ENCODE measurements around the gene ZNF189. TPM values are rescaled to one million over a fixed set of nuclear protein-coding genes. Genes with fewer than 3 reads are reported as not detected.

ZNF189 gene
- 21.9 TPM for total RNA-seq
- long read RNA-seq, partial matches to known transcripts: 1 of 4 reads
- long read RNA-seq, other reads (novel, unspliced or antisense): 0 of 4 reads

GRCh38 chr9:101398068-101398929, at the start of gene ZNF189, which contains the start of gene MRPL50:
ZNF189 (plus strand) TSS chr9:101398851; CDS start chr9:101399157, 306 bp downstream.
MRPL50 (minus strand) TSS chr9:101398618; CDS start chr9:101398592, 26 bp downstream.
- H3K27me3 ChIP-seq: no peaks in the 10 kb centered on the region
- H3K9me3 ChIP-seq: peaks cover 2% of the 10 kb centered on the region
- H3K4me3 ChIP-seq: peak within 1 kb of the TSS; percentile 61
- TF ChIP-seq CTCF (IDR thresholded peaks at IDR 0.05): no peak
- ATAC-seq: peak; percentile 99
- peak; percentile 98 for DNase-seq
- intact Hi-C loops (cut with DNase I): no loop called here
- peaks cover 33% of the 10 kb centered on the region for H3K4me1 ChIP-seq
- peaks cover 29% of the 10 kb centered on the region for H3K36me3 ChIP-seq
- H3K27ac ChIP-seq: peak within 1 kb of the TSS; percentile 85

GRCh38 chr9:101350285-101350684, 48.4 kb upstream of the ZNF189 start:
- no peak for ATAC-seq

GRCh38 chr9:101352892-101353463, 45.7 kb upstream of the ZNF189 start:
- Histone ChIP-seq H3K27ac (no peak overlapping the region), H3K4me3 (no peak overlapping the region), H3K9me3 (no peaks in the 10 kb centered on the region), H3K4me1 (no peaks in the 10 kb centered on the region), H3K36me3 (no peaks in the 10 kb centered on the region), H3K27me3 (no peaks in the 10 kb centered on the region)
- no peak for TF ChIP-seq CTCF (IDR thresholded peaks at IDR 0.05)
- intact Hi-C loops (cut with DNase I): no loop called here
- ATAC-seq: no peak
- no peak for DNase-seq

More at GRCh38 chr9:101350285-101350684, 48.4 kb upstream of the ZNF189 start:
- no peak for TF ChIP-seq CTCF (IDR thresholded peaks at IDR 0.05)
- Histone ChIP-seq H3K9me3 (no peaks in the 10 kb centered on the region), H3K36me3 (no peaks in the 10 kb centered on the region), H3K4me1 (no peaks in the 10 kb centered on the region), H3K27me3 (no peaks in the 10 kb centered on the region), H3K27ac (no peak overlapping the region), H3K4me3 (no peak overlapping the region)
- intact Hi-C loops (cut with DNase I): no loop called here
- DNase-seq: no peak

- no peak for TF ChIP-seq CTCF (IDR thresholded peaks at IDR 0.05)
- H3K36me3 ChIP-seq: no peaks in the 10 kb centered on the region
- no peaks in the 10 kb centered on the region for H3K27me3 ChIP-seq
- ATAC-seq: no peak
- H3K4me1 ChIP-seq: no peaks in the 10 kb centered on the region
- no peak overlapping the region for H3K27ac ChIP-seq
- H3K9me3 ChIP-seq: no peaks in the 10 kb centered on the region
- no peak overlapping the region for H3K4me3 ChIP-seq
- intact Hi-C loops (cut with DNase I): no loop called here
- no peak for DNase-seq
Observed at GRCh38 chr9:101353683-101354082, 45.0 kb upstream of the ZNF189 start.

GRCh38 chr9:101354143-101354764, 44.4 kb upstream of the ZNF189 start:
- intact Hi-C loops (cut with DNase I): no loop called here
- no peaks in the 10 kb centered on the region for H3K9me3 ChIP-seq
- no peak overlapping the region for H3K4me3 ChIP-seq
- TF ChIP-seq CTCF (IDR thresholded peaks at IDR 0.05): no peak
- H3K36me3 ChIP-seq: no peaks in the 10 kb centered on the region
- H3K4me1 ChIP-seq: no peaks in the 10 kb centered on the region
- DNase-seq (no peak), ATAC-seq (no peak)
- no peaks in the 10 kb centered on the region for H3K27me3 ChIP-seq
- H3K27ac ChIP-seq: no peak overlapping the region

Measured in upper lobe of right lung (tissue), 1 donor.